B cell (primary cell): Measurements from ENCODE around the gene TRAFD1. TPM values are rescaled to one million over a fixed set of nuclear protein-coding genes. Genes with fewer than 3 reads are reported as not detected.
A peak's percentile ranks its signal among the peaks of the same experiment; 100 is the strongest.

ENCODE experiments used
- ATAC-seq: fragments of 200-7000 bp; cut with Tn5 transposase; one replicate; pipeline ENCODE4 v1.10.0; 2021; ENCODE audit warnings: low read depth, mild to moderate bottlenecking, moderate number of reproducible peaks, moderate library complexity
- CTCF ChIA-PET: fragments of 350-600 bp; sonication (Branson Sonifier 250); formaldehyde crosslinking; loops from one replicate; lab custom pipeline; 2021; ENCODE audit warnings: antibody characterized with exemption, inconsistent platforms; lab: Charles Lee
- POLR2A ChIA-PET: fragments of 350-600 bp; sonication (Branson Sonifier 250); formaldehyde crosslinking; loops from one replicate; lab custom pipeline; 2021; ENCODE audit warnings: antibody characterized with exemption; lab: Charles Lee
- DNase-seq: peaks from one replicate; pipeline ENCODE4 v3.0.0; 2013
- H2AFZ ChIP-seq: 2 replicates; pipeline ENCODE4 v1.6.1; 2012; ENCODE audit warnings: mild to moderate bottlenecking, low read depth, low read length; ENCODE audit not compliant: insufficient read depth, poor library complexity, severe bottlenecking
- H3K27ac ChIP-seq, 2 donors: 1 replicate in 1 of 2; 2 replicates in 1 of 2; pipeline ENCODE4 v1.5.1; 2012 to 2013; ENCODE audit warnings: low read length in 2 of 2, mild to moderate bottlenecking in 2 of 2, moderate library complexity in 1 of 2
- H3K27me3 ChIP-seq, 4 experiments: fragments of 200-600 bp in 1 of 4; sonication (generic) in 1 of 4; replicated peaks in 1 of 4; 1 replicate in 2 of 4; 2 replicates in 2 of 4; pipeline versions ENCODE4 v1.6.1 to v1.7.0; 2013 to 2016; ENCODE audit warnings: low read length in 3 of 4, mild to moderate bottlenecking in 2 of 4, mixed read lengths in 1 of 4, moderate library complexity in 1 of 4; ENCODE audit not compliant: insufficient read depth in 4 of 4, control insufficient read depth in 3 of 4; ENCODE audit errors: control extremely low read depth in 1 of 4
- H3K36me3 ChIP-seq, 2 experiments: replicated peaks in 1 of 2; 1 replicate in 1 of 2; 2 replicates in 1 of 2; pipeline versions ENCODE4 v1.6.1 to v1.7.1; 2013; ENCODE audit warnings: low read length in 1 of 2; ENCODE audit not compliant: insufficient read depth in 2 of 2, control insufficient read depth in 1 of 2; ENCODE audit errors: control extremely low read depth in 1 of 2, extremely low read depth in 1 of 2
- H3K4me1 ChIP-seq, 2 donors: fragments of 200-600 bp in 1 of 2; sonication (generic) in 1 of 2; 1 replicate in 1 of 2; 2 replicates in 1 of 2; pipeline versions ENCODE4 v1.5.1 to v1.6.1; 2013 to 2017; ENCODE audit warnings: low read length in 2 of 2; ENCODE audit not compliant: control insufficient read depth in 2 of 2, insufficient read depth in 2 of 2
- H3K4me2 ChIP-seq: replicated peaks from 2 replicates; pipeline ENCODE3; 2012; ENCODE audit warnings: mild to moderate bottlenecking, low read depth, low read length; ENCODE audit not compliant: poor library complexity, severe bottlenecking
- H3K4me3 ChIP-seq, 5 experiments: fragments of 200-600 bp in 1 of 5; sonication (generic) in 1 of 5; 1 replicate in 3 of 5; 2 replicates in 2 of 5; pipeline versions ENCODE4 v1.5.1 to v1.7.0; 2011 to 2016; ENCODE audit warnings: low read length in 4 of 5, mild to moderate bottlenecking in 4 of 5, low read depth in 2 of 5, control low read depth in 1 of 5, moderate library complexity in 1 of 5; ENCODE audit not compliant: insufficient read depth in 1 of 5; ENCODE audit errors: control extremely low read depth in 1 of 5, extremely low read depth in 1 of 5
- H3K79me2 ChIP-seq: fragments of 200-600 bp; sonication (generic); one replicate; pipeline ENCODE4 v1.6.0; 2016; ENCODE audit warnings: low read length; ENCODE audit not compliant: control insufficient read depth, insufficient read depth
- H3K9ac ChIP-seq: fragments of 200-600 bp; sonication (generic); 2 replicates; pipeline ENCODE4 v1.6.1; 2017; ENCODE audit warnings: mild to moderate bottlenecking, low read length, moderate library complexity
- H3K9me3 ChIP-seq, 3 donors: one replicate each; pipeline versions ENCODE4 v1.6.1 to v1.7.1; 2013; ENCODE audit warnings: low read length in 2 of 3; ENCODE audit not compliant: control insufficient read depth in 2 of 3, insufficient read depth in 1 of 3; ENCODE audit errors: control extremely low read depth in 1 of 3
- H4K20me1 ChIP-seq: 2 replicates; pipeline ENCODE4 v1.6.0; 2012; ENCODE audit warnings: mild to moderate bottlenecking, low read length; ENCODE audit not compliant: insufficient read depth, control insufficient read depth, poor library complexity, severe bottlenecking
- H3K27ac Mint-ChIP-seq: one replicate; pipeline ENCODE4 v1.8.0; 2021; ENCODE audit warnings: mixed read lengths
- H3K27me3 Mint-ChIP-seq: one replicate; pipeline ENCODE4 v1.8.0; 2021; ENCODE audit warnings: mixed read lengths
- H3K4me1 Mint-ChIP-seq: one replicate; pipeline ENCODE4 v1.8.0; 2021; ENCODE audit warnings: mixed read lengths
- H3K4me3 Mint-ChIP-seq: one replicate; pipeline ENCODE4 v1.8.0; 2021; ENCODE audit warnings: mixed read lengths
- H3K9me3 Mint-ChIP-seq: one replicate; pipeline ENCODE4 v1.8.0; 2022; ENCODE audit warnings: mixed read lengths; ENCODE audit not compliant: insufficient read depth
- CTCF ChIP-seq: fragments of 200-600 bp; IDR thresholded peaks from one replicate; pipeline ENCODE4 v1.8.0; 2022; ENCODE audit warnings: antibody characterized with exemption, mild to moderate bottlenecking
- EZH2 ChIP-seq: IDR thresholded peaks from 2 replicates; pipeline ENCODE4 v1.6.1; 2012; ENCODE audit warnings: borderline replicate concordance, low read depth, mild to moderate bottlenecking, moderate library complexity, low read length; ENCODE audit not compliant: insufficient read depth, poor library complexity, severe bottlenecking
- WGBS: methylation state at CpG from one replicate; pipeline ENCODE4 v1.1.5; 2013; ENCODE audit warnings: missing lambda C conversion rate; ENCODE audit not compliant: insufficient coverage; 5-methylcytosine and 5-hydroxymethylcytosine counted together
- intact Hi-C: fragments of 100-400 bp; cut with micrococcal nuclease; formaldehyde crosslinking; loops from one replicate; pipeline ENCODE4 v1.10.0; 2022
- polyA plus RNA-seq: library from polyadenylated mRNA; depleted of rRNA; stranded (reverse); fragments of >200 nt; gene quantifications from 2 replicates; pipeline ENCODE4 v1.2.3, GENCODE V29; 2012
- total RNA-seq, 2 donors: library from RNA; stranded (reverse); fragments of 120-200 nt in 1 of 2; gene quantifications; 1 replicate in 1 of 2; 2 replicates in 1 of 2; pipeline versions ENCODE4 v1.2.3 to v1.2.4, GENCODE V29; 2013 to 2022

The TRAFD1 gene
- total and polyA plus RNA-seq, 2 donors (not counting 1 experiment from before 2014, with no cell fraction given), result 30.9 to 37.7 TPM

GRCh38 chr12:112103758-112104503, 21.4 kb upstream of the TRAFD1 start:
- H3K9ac ChIP-seq, result no peak overlapping the region
- Mint-ChIP-seq H3K27ac (no peak overlapping the region), H3K27me3 (no peaks in the 10 kb centered on the region), H3K4me1 (peaks cover 44% of the 10 kb centered on the region), H3K4me3 (no peak overlapping the region), H3K9me3 (no peaks in the 10 kb centered on the region)
- H3K4me3 ChIP-seq, result no peak overlapping the region
- H3K4me1 ChIP-seq, result peaks cover 24 to 25% of the 10 kb centered on the region in 2 donors
- intact Hi-C loops, result no loop called here
- 93% methylated on average over 4 of the region's 8 CpGs for WGBS
- no peak overlapping the region for H2AFZ ChIP-seq
- ATAC-seq (no peak), DNase-seq (no peak)
- ChIA-PET POLR2A (no interaction called here), CTCF (no interaction called here)
- H3K27ac ChIP-seq, result no peak overlapping the region
- peaks cover 0 to 20% of the 10 kb centered on the region in 2 experiments for H3K36me3 ChIP-seq
- no peaks in the 10 kb centered on the region for H3K27me3 ChIP-seq
- peaks cover 94% of the 10 kb centered on the region for H3K79me2 ChIP-seq
- H3K9me3 ChIP-seq, result no peaks in the 10 kb centered on the region
- no peak overlapping the region for H3K4me2 ChIP-seq
- H4K20me1 ChIP-seq, result peaks cover 57% of the 10 kb centered on the region
- TF ChIP-seq EZH2, result no peak
- no peak for TF ChIP-seq CTCF

- Mint-ChIP-seq H3K27me3 (no peaks in the 10 kb centered on the region), H3K27ac (no peak overlapping the region), H3K4me3 (peak overlapping the region; percentile 2), H3K4me1 (peaks cover 44% of the 10 kb centered on the region), H3K9me3 (no peaks in the 10 kb centered on the region)
- ChIA-PET POLR2A (interaction anchor here (0.6 kb wide), 1 partner anchor 291 kb away, joined by 3 read pairs; no protein-coding TSS in a partner anchor), CTCF (no interaction called here)
- no peak overlapping the region for H2AFZ ChIP-seq
- no peak for TF ChIP-seq CTCF
- TF ChIP-seq EZH2, result no peak
- no peaks in the 10 kb centered on the region for H3K9me3 ChIP-seq
- no peak overlapping the region for H3K9ac ChIP-seq
- WGBS, result 100% methylated on average over 2 of the region's 3 CpGs
- no peaks in the 10 kb centered on the region for H3K27me3 ChIP-seq
- H3K4me2 ChIP-seq, result peak overlapping the region; percentile 89
- H4K20me1 ChIP-seq, result peaks cover 51% of the 10 kb centered on the region
- DNase-seq, result no peak
- no peak for ATAC-seq
- peak overlapping the region in 1 of 2 donors; percentile 57 for H3K27ac ChIP-seq
- H3K4me3 ChIP-seq, result no peak overlapping the region
- intact Hi-C loops, result loop anchor here (5.0 kb wide), 1 partner anchor 276 kb away; the partner anchor contains the start of gene HECTD4
- H3K4me1 ChIP-seq, result peaks cover 25 to 29% of the 10 kb centered on the region in 2 donors
- H3K36me3 ChIP-seq, result peaks cover 0 to 8% of the 10 kb centered on the region in 2 experiments
- H3K79me2 ChIP-seq, result peaks cover 82% of the 10 kb centered on the region
Observed at GRCh38 chr12:112105891-112106290, 19.5 kb upstream of the TRAFD1 start.
